Neural cell (in vitro differentiated cells): ENCODE data around the gene NOMO2.
"Not testable (repeated sequence)": the region's sequence is repeated elsewhere in the genome, so short reads cannot be mapped to it uniquely, and the experiment has no call there.

Source experiments
- EP300 ChIP-seq: fragments of 450-650 bp; conservative IDR thresholded peaks from 2 replicates; pipeline ENCODE4 v1.6.1; 2014; ENCODE audit warnings: antibody characterized with exemption, mild to moderate bottlenecking, moderate library complexity; ENCODE audit not compliant: poor library complexity, severe bottlenecking
- POLR2AphosphoS5 ChIP-seq: IDR thresholded peaks from 2 replicates; pipeline ENCODE4 v1.6.1; 2012

DNA sequence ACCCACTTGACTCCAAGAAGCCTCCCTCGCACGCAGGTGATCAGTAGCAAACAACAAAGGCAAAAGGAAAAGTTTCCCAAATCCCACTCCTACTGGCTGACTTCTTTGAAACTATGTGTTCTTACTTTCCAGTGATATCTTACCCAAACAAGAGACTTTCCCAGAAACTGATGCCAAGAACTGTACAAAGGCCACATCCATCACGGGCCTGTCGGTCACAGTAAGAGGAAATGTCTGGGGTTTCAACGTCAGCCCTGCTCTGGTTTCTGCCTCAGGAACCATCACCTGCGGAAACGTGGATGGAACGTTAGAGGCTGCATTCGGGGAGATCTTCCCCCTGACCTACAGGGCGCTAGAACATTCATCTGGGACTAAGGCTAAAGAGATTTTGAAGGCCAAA is 30.6 kb downstream of the NOMO2 start:
- TF ChIP-seq EP300, POLR2AphosphoS5: not testable (repeated sequence)
